GM12878 (cell line): Measurements from ENCODE around the gene EXPH5. TPM values are rescaled to one million over a fixed set of nuclear protein-coding genes. Genes with fewer than 3 reads are reported as not detected.

ENCODE experiments used
- ATAC-seq: fragments of 200-7000 bp; cut with Tn5 transposase; 3 replicates; pipeline ENCODE4 v1.9.1; 2020; ENCODE audit warnings: mild to moderate bottlenecking, moderate library complexity
- BruUV-seq: library from RNA; stranded (reverse); fragments of 400-500 nt; replicated peaks from 2 replicates; lab custom pipeline; 2021; lab: Mats Ljungman, UMichigan
- CTCF ChIA-PET: fragments of 300-600 bp; sonication (Branson Sonifier 250); formaldehyde crosslinking; extraction: SDS; loops from one replicate; lab custom pipeline; 2021; ENCODE audit warnings: inconsistent platforms; lab: Yijun Ruan, JAX
- POLR2A ChIA-PET: fragments of 350-600 bp; formaldehyde crosslinking; extraction: SDS; loops from one replicate; lab custom pipeline; 2021; ENCODE audit warnings: inconsistent platforms; lab: Charles Lee
- RAD21 ChIA-PET: fragments of 300-600 bp; sonication (Branson Sonifier 250); formaldehyde crosslinking; loops from one replicate; lab custom pipeline; 2023; ENCODE audit warnings: antibody characterized with exemption; ENCODE audit not compliant: unreplicated experiment; lab: Charles Lee
- SMC1A ChIA-PET: fragments of 300-600 bp; sonication (Branson Sonifier 250); formaldehyde crosslinking; loops from one replicate; lab custom pipeline; 2023; ENCODE audit not compliant: unreplicated experiment, uncharacterized antibody; lab: Charles Lee
- DNase-seq: peaks from one replicate; pipeline ENCODE4 v3.0.0-alpha.2; 2011; ENCODE audit warnings: low read depth, low spot score
- FAIRE-seq: peaks from 3 replicates; lab custom pipeline; 2011; peaks lifted over from hg19 to GRCh38; lab: Jason Lieb, UNC
- H2AFZ ChIP-seq: 2 replicates; pipeline ENCODE4 v1.6.0; 2011; ENCODE audit warnings: low read depth, low read length, control low read depth; ENCODE audit not compliant: control insufficient read depth
- H3K27ac ChIP-seq: 2 replicates; pipeline ENCODE4 v1.5.1; 2011; ENCODE audit warnings: control low read depth; ENCODE audit not compliant: control insufficient read depth, insufficient read depth
- H3K27me3 ChIP-seq, 2 experiments: replicated peaks in 1 of 2; 2 replicates each; pipeline versions ENCODE4 v1.6.0 to v1.6.1; 2011; ENCODE audit warnings: low read length in 1 of 2; ENCODE audit not compliant: control insufficient read depth in 2 of 2, insufficient read depth in 2 of 2
- H3K36me3 ChIP-seq, 2 experiments: 2 replicates each; pipeline ENCODE4 v1.5.1; 2011; ENCODE audit warnings: low read length in 1 of 2; ENCODE audit not compliant: control insufficient read depth in 2 of 2, insufficient read depth in 2 of 2
- H3K4me1 ChIP-seq: 2 replicates; pipeline ENCODE4 v1.6.1; 2011; ENCODE audit warnings: mild to moderate bottlenecking, low read length, moderate library complexity, mixed read lengths; ENCODE audit not compliant: control insufficient read depth, insufficient read depth
- H3K4me2 ChIP-seq: 2 replicates; pipeline ENCODE4 v1.6.0; 2011; ENCODE audit warnings: control low read depth; ENCODE audit not compliant: control insufficient read depth, insufficient read depth
- H3K4me3 ChIP-seq: fragments of 200-600 bp; sonication (generic); 2 replicates; pipeline ENCODE4 v1.5.1; 2016
- H3K79me2 ChIP-seq: 2 replicates; pipeline ENCODE4 v1.6.0; 2011; ENCODE audit warnings: low read length; ENCODE audit not compliant: control insufficient read depth, insufficient read depth
- H3K9ac ChIP-seq: 2 replicates; pipeline ENCODE4 v1.8.0; 2011; ENCODE audit warnings: low read length, control low read depth, mixed read lengths; ENCODE audit not compliant: control insufficient read depth, insufficient read depth
- H3K9me3 ChIP-seq: replicated peaks from 3 replicates; pipeline ENCODE4 v1.5.1; 2011; ENCODE audit warnings: mild to moderate bottlenecking, low read length; ENCODE audit not compliant: control insufficient read depth, insufficient read depth
- H4K20me1 ChIP-seq: 2 replicates; pipeline ENCODE4 v1.6.0; 2011; ENCODE audit not compliant: control insufficient read depth, insufficient read depth
- CREB1 ChIP-seq: IDR thresholded peaks from 2 replicates; pipeline ENCODE4 v1.6.1; 2012; ENCODE audit warnings: low read depth, mild to moderate bottlenecking, inconsistent platforms
- E2F8 ChIP-seq: fragments of 450-650 bp; IDR thresholded peaks from 2 replicates; pipeline ENCODE4 v1.6.1; 2018; ENCODE audit warnings: mild to moderate bottlenecking, low read depth, moderate library complexity; ENCODE audit not compliant: partially characterized antibody
- HDAC2 ChIP-seq: fragments of 200-600 bp; sonication (generic); IDR thresholded peaks from 2 replicates; pipeline ENCODE4 v1.6.1; 2017
- IRF5 ChIP-seq: fragments of 450-650 bp; IDR thresholded peaks from 2 replicates; pipeline ENCODE4 v1.6.1; 2017; ENCODE audit warnings: borderline replicate concordance
- JUNB ChIP-seq: IDR thresholded peaks from 2 replicates; pipeline ENCODE4 v1.6.1; 2016; ENCODE audit warnings: antibody characterized with exemption, mild to moderate bottlenecking
- LARP7 ChIP-seq: fragments of 450-650 bp; IDR thresholded peaks from 2 replicates; pipeline ENCODE4 v1.6.1; 2017; ENCODE audit warnings: mild to moderate bottlenecking
- MAX ChIP-seq: IDR thresholded peaks from 2 replicates; pipeline ENCODE4 v1.6.1; 2012; ENCODE audit warnings: low read depth, low read length, improper control_type of control experiment
- MYB ChIP-seq: fragments of 150-350 bp; IDR thresholded peaks from 2 replicates; pipeline ENCODE4 v1.6.1; 2014; ENCODE audit warnings: mild to moderate bottlenecking, low read depth, low read length, borderline replicate concordance
- NBN ChIP-seq: fragments of 450-650 bp; IDR thresholded peaks from 2 replicates; pipeline ENCODE4 v1.6.1; 2016
- NFYB ChIP-seq: IDR thresholded peaks from 2 replicates; pipeline ENCODE4 v1.6.1; 2011; ENCODE audit warnings: low read depth, mild to moderate bottlenecking, low read length, improper control_type of control experiment, moderate library complexity; ENCODE audit not compliant: insufficient read depth
- PBX3 ChIP-seq: IDR thresholded peaks from 2 replicates; pipeline ENCODE4 v1.6.1; 2011; ENCODE audit warnings: mild to moderate bottlenecking, low read depth, low read length, moderate library complexity; ENCODE audit not compliant: insufficient replicate concordance
- RAD21 ChIP-seq: IDR thresholded peaks from 2 replicates; pipeline ENCODE4 v1.6.1; 2011; ENCODE audit warnings: mild to moderate bottlenecking, low read depth, low read length, moderate library complexity; ENCODE audit not compliant: insufficient read depth
- WGBS: methylation state at CpG from one replicate; pipeline ENCODE4 v1.1.6; 2016; ENCODE audit warnings: low lambda C conversion rate; ENCODE audit not compliant: insufficient replicate concordance, insufficient coverage; ENCODE audit errors: missing lambda C conversion rate; 5-methylcytosine and 5-hydroxymethylcytosine counted together
- in situ Hi-C: fragments of 300-500 bp; cut with MboI; formaldehyde crosslinking; loops from 9 replicates; pipeline ENCODE4 v1.14.3; 2018; ENCODE audit warnings: mixed read lengths
- intact Hi-C: fragments of 100-400 bp; cut with micrococcal nuclease; formaldehyde crosslinking; loops from one replicate; pipeline ENCODE4 v1.14.2; 2022; ENCODE audit not compliant: unreplicated experiment
- polyA plus RNA-seq, 11 experiments: library from polyadenylated mRNA; depleted of rRNA in 4 of 11; unstranded in 6 of 11; stranded (reverse) in 5 of 11; fragments of >200 nt; fragmentation: Nextera tagmentation in 4 of 11; fragmentation: Illumina TruSeq in 1 of 11; extraction: Ambion mirVana in 4 of 11; extraction: Trizol in 1 of 11; gene quantifications; 1 replicate in 1 of 11; 2 replicates in 10 of 11; pipeline versions ENCODE4 v1.2.1 to v1.2.3, GENCODE V29; 2011 to 2016; ENCODE audit warnings: inconsistent platforms in 2 of 11, missing spikeins in 2 of 11, low read depth in 1 of 11
- total RNA-seq, 4 experiments: library from RNA; depleted of rRNA in 3 of 4; stranded (reverse); fragments of >200 nt in 3 of 4; fragmentation: Illumina TruSeq in 1 of 4; extraction: Trizol in 1 of 4; gene quantifications; 2 replicates each; pipeline versions ENCODE4 v1.2.1 to v1.2.3, GENCODE V29; 2013 to 2021

Gene EXPH5
- total and polyA plus RNA-seq, 10 of the 15 experiments (the other 5 are each of a cell fraction or from before 2014, with no cell fraction given) = 0.69 to 11.1 (median 4.3) TPM

- H4K20me1 ChIP-seq = no peaks in the 10 kb centered on the region
- FAIRE-seq = no peak
- no peak overlapping the region for H3K27ac ChIP-seq
- no peak for DNase-seq
- CTCF ChIA-PET = no interaction called here
- RAD21 ChIA-PET = no interaction called here
- H3K9ac ChIP-seq = no peak overlapping the region
- in situ Hi-C loops (no loop called here), intact Hi-C loops (no loop called here)
- H3K27me3 ChIP-seq = no peaks in the 10 kb centered on the region
- no peaks in the 10 kb centered on the region for H3K79me2 ChIP-seq
- H3K4me1 ChIP-seq = peaks cover 5% of the 10 kb centered on the region
- H2AFZ ChIP-seq = no peak overlapping the region
- POLR2A ChIA-PET = no interaction called here
- no peak for ATAC-seq
- H3K36me3 ChIP-seq = no peaks in the 10 kb centered on the region
- no peak for TF ChIP-seq NFYB
- TF ChIP-seq JUNB = no peak
- TF ChIP-seq MYB = no peak
- TF ChIP-seq NBN = no peak
- no peak for TF ChIP-seq IRF5
- TF ChIP-seq RAD21 = no peak
- H3K4me2 ChIP-seq = no peak overlapping the region
- BruUV-seq = no TSS peak
- no peaks in the 10 kb centered on the region for H3K9me3 ChIP-seq
- SMC1A ChIA-PET = interaction anchor here (0.6 to 1.8 kb wide), 4 partner anchors 13 to 370 kb away, joined by 3 to 4 read pairs (median 3); no protein-coding TSS in a partner anchor
- no peak overlapping the region for H3K4me3 ChIP-seq
Observed at GRCh38 chr11:108524422-108524821, 69.1 kb downstream of the EXPH5 start.

GRCh38 chr11:108522318-108522717, 71.2 kb downstream of the EXPH5 start:
- ChIA-PET SMC1A (interaction anchor here (0.7 kb wide), 1 partner anchor 1170 kb away, joined by 3 read pairs; no protein-coding TSS in a partner anchor), POLR2A (no interaction called here), CTCF (interaction anchor here (0.9 kb wide), 1 partner anchor 514 kb away, joined by 3 read pairs; the partner anchor contains the start of gene CUL5), RAD21 (no interaction called here)
- Histone ChIP-seq H4K20me1 (no peaks in the 10 kb centered on the region), H3K4me1 (peaks cover 5% of the 10 kb centered on the region), H3K79me2 (no peaks in the 10 kb centered on the region), H3K9me3 (no peaks in the 10 kb centered on the region), H3K4me3 (no peak overlapping the region), H3K9ac (no peak overlapping the region), H3K4me2 (no peak overlapping the region), H3K36me3 (no peaks in the 10 kb centered on the region), H2AFZ (no peak overlapping the region), H3K27me3 (no peaks in the 10 kb centered on the region), H3K27ac (no peak overlapping the region)
- ATAC-seq = peak; percentile 21; the same call in 2 of the 3 replicates
- in situ Hi-C loops = no loop called here
- no peak for DNase-seq
- FAIRE-seq = no peak
- 0% methylated on average over 1 of the region's 1 CpG for WGBS
- BruUV-seq = no TSS peak
- intact Hi-C loops = no loop called here
- no peak for TF ChIP-seq CREB1
- no peak for TF ChIP-seq PBX3
- TF ChIP-seq LARP7 = no peak
- no peak for TF ChIP-seq HDAC2
- no peak for TF ChIP-seq MAX
- no peak for TF ChIP-seq E2F8
